ENCODE results near the gene MMP25. TPM values are rescaled to one million over a fixed set of nuclear protein-coding genes. Genes with fewer than 3 reads are reported as not detected.

MMP25 gene
- total RNA-seq, 1 experiment from 2014 or later: 0.06 TPM

Other genes with a start within 250 kb of the MMP25 start
- gene PRSS41, start 248.1 kb upstream of the MMP25 start, total RNA-seq (2014; rRNA removed; shearing (Covaris generic)): not detected in 2 replicates
- not detected in 2 replicates for gene PRSS21, start 229.3 kb upstream of the MMP25 start, total RNA-seq (2014; rRNA removed; shearing (Covaris generic))
- gene ZG16B, start 216.3 kb upstream of the MMP25 start, total RNA-seq (2014; rRNA removed; shearing (Covaris generic)): not detected in 2 replicates
- gene PRSS22, start 188.4 kb upstream of the MMP25 start, total RNA-seq (2014; rRNA removed; shearing (Covaris generic)): not detected in 2 replicates
- gene FLYWCH2, start 163.3 kb upstream of the MMP25 start, total RNA-seq (2014; rRNA removed; shearing (Covaris generic)): 35.4 and 40.6 TPM in 2 replicates
- gene FLYWCH1, start 134.6 kb upstream of the MMP25 start, total RNA-seq (2014; rRNA removed; shearing (Covaris generic)): 9.1 and 9.7 TPM in 2 replicates
- 13.8 and 14.9 TPM in 2 replicates for gene KREMEN2, start 82.3 kb upstream of the MMP25 start, total RNA-seq (2014; rRNA removed; shearing (Covaris generic))
- 28.1 and 34.1 TPM in 2 replicates for gene PAQR4, start 77.2 kb upstream of the MMP25 start, total RNA-seq (2014; rRNA removed; shearing (Covaris generic))
- gene PKMYT1, start 66.1 kb upstream of the MMP25 start, total RNA-seq (2014; rRNA removed; shearing (Covaris generic)): 34.8 and 45.8 TPM in 2 replicates
- gene CLDN9, start 33.6 kb upstream of the MMP25 start, total RNA-seq (2014; rRNA removed; shearing (Covaris generic)): not detected in 2 replicates
- not detected in 2 replicates for gene CLDN6, start 28.4 kb upstream of the MMP25 start, total RNA-seq (2014; rRNA removed; shearing (Covaris generic))
- gene TNFRSF12A, start 26.2 kb upstream of the MMP25 start, total RNA-seq (2014; rRNA removed; shearing (Covaris generic)): 29.0 and 32.1 TPM in 2 replicates
- gene HCFC1R1, start 22.6 kb upstream of the MMP25 start, total RNA-seq (2014; rRNA removed; shearing (Covaris generic)): 16.8 and 18.9 TPM in 2 replicates
- gene THOC6, start 22.5 kb upstream of the MMP25 start, total RNA-seq (2014; rRNA removed; shearing (Covaris generic)): 25.5 and 29.4 TPM in 2 replicates
- gene BICDL2, start 9.6 kb upstream of the MMP25 start, total RNA-seq (2014; rRNA removed; shearing (Covaris generic)): not detected in 2 replicates
- 158 and 177 TPM in 2 replicates for gene IL32, start 19.1 kb downstream of the MMP25 start, total RNA-seq (2014; rRNA removed; shearing (Covaris generic))
- 0.73 and 0.76 TPM in 2 replicates for gene ZSCAN10, start 52.7 kb downstream of the MMP25 start, total RNA-seq (2014; rRNA removed; shearing (Covaris generic))
- 12.9 and 13.7 TPM in 2 replicates for gene ZNF205, start 66.0 kb downstream of the MMP25 start, total RNA-seq (2014; rRNA removed; shearing (Covaris generic))
- gene ZNF213, start 88.5 kb downstream of the MMP25 start, total RNA-seq (2014; rRNA removed; shearing (Covaris generic)): 2.5 and 3.0 TPM in 2 replicates
- 0.47 TPM in 1 of 2 replicates, not detected in the other for gene OR1F1, start 141.6 kb downstream of the MMP25 start, total RNA-seq (2014; rRNA removed; shearing (Covaris generic))
- 16.1 and 17.6 TPM in 2 replicates for gene ZNF200, start 188.6 kb downstream of the MMP25 start, total RNA-seq (2014; rRNA removed; shearing (Covaris generic))
- not detected in 2 replicates for gene MEFV, start 210.1 kb downstream of the MMP25 start, total RNA-seq (2014; rRNA removed; shearing (Covaris generic))
- gene ZNF263, start 236.9 kb downstream of the MMP25 start, total RNA-seq (2014; rRNA removed; shearing (Covaris generic)): 46.3 and 47.6 TPM in 2 replicates

Measured in SJCRH30 (cell line).